GDM1 (cell line): Measurements from ENCODE around the gene GLTPD2.
A peak's percentile ranks its signal among the peaks of the same experiment; 100 is the strongest.

ENCODE experiments used
- DNase-seq: peaks from one replicate; lab custom pipeline; 2025; lab: John Stamatoyannopoulos, UW

GLTPD2 gene

GRCh38 chr17:4788807-4789700 is at the start of gene GLTPD2:
GLTPD2 (plus strand) TSS chr17:4788964; CDS start chr17:4789012, 48 bp downstream.
- DNase-seq, result no peak

- DNase-seq, result no peak
These were observed 49.4 kb upstream of the GLTPD2 start, which contains the start of the genes CXCL16 and ZMYND15 for GRCh38 chr17:4739122-4740024. CXCL16 (minus strand) TSS chr17:4739928; CDS start chr17:4739339, 589 bp downstream. ZMYND15 (plus strand) TSS chr17:4739833; CDS start chr17:4740549, 716 bp downstream.

GRCh38 chr17:4740025-4740351 is 48.8 kb upstream of the GLTPD2 start:
- no peak for DNase-seq

GRCh38 chr17:4740584-4740983 is 48.2 kb upstream of the GLTPD2 start:
- no peak for DNase-seq

DNA sequence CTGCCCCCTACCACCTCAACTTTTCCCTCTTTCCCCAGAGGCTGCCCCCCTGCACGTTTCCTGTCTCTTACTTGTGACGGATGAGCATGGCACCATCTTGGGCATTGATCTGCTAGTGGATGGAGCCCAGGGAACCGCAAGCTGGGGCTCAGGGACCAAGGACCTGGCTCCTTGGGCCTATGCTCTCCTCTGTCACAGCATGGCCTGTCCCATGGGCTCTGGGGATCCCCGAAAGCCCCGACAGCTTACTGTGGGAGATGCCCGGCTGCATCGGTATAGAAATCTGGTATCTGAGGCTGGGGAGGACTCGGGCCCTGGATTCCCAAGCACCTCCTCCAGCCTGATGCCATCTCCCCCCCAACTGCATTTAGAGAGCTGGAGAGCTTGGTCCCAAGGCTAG is 47.2 kb upstream of the GLTPD2 start:
- no peak for DNase-seq

DNA sequence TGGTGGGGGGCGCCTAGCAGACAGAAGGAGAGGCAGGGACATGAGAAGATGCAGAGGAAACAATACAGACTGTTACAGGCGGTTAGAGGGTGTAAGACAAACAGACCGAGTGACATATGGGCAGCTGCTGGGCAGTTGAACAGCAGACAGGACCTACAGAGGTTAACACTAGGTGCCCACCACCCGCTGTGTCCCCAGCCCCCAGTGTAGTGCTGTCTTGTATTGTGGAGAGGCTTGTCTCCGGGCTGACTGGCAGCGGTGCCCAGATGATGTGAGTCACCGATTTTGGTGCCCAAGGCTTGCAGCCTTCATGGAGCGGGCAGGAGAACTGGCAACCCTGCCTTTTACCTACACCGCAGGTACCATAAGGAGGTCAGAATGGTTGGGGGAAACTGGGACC is 46.6 kb upstream of the GLTPD2 start:
- no peak for DNase-seq

DNA sequence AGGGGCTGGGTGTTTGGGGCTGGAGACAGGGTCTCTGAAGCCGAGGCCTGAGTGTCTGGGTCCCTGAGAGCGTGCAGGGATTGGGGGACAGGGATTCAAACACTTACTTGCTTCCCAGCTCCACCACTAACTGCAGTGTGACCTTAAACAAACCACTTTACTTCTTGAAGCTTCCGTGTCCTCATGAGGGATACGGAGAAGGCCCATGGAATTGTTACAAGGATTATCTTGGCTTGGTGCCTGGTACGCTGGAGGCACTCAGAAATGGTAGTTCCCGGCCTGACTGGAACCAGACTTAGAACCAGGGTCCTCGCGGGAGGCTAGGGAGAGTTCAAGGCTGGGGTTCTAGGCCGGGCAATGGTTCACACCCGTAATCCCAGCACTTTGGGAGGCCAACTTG is 46.1 kb upstream of the GLTPD2 start:
- no peak for DNase-seq

GRCh38 chr17:4743216-4743615 is 45.5 kb upstream of the GLTPD2 start:
- no peak for DNase-seq

- DNase-seq, result no peak
These were observed 44.9 kb upstream of the GLTPD2 start for GRCh38 chr17:4743898-4744297.

DNA sequence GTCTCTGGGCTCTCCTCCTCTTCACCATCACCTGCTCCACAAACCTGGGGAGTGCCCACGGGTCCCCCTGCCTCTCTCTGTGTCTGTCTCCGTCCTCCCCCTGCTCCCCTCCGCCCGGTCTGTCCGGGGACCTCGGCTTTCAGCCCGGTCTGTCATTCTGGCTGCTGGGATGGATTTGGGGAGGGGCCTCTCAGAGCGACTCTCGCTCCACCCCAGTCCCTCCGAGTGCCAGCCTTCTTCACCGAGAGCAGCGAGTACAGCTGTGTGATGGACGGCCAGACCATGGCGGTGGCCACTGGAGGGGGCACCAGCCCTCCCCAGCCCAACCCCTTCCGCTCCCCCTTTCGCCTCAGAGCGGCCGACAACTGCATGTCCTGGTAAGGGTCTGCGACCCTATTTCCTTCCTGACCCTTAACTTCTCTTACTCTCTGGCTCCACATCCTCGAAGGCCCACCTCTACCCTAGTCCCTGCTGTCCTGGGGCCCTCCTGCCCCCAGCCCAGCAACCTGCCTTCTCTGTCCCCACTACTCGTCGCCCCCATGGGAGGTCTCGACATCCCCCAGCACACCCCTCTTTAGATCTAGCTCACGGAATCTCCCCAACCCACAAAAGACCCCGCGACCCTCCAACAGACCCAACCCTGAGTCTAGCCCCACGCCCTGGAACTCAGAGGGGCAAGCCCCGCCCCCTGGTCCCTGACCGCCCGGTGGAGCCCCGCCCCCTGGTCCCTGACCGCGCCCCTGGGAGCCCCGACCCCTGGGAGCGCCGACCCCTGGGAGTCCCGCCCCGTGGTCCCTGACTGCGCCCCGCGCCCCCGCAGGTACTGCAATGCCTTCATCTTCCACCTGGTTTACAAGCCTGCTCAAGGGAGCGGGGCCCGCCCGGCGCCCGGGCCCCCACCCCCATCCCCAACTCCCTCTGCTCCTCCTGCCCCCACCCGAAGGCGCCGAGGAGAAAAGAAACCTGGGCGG is 43.5 kb upstream of the GLTPD2 start:
- DNase-seq, result no peak

DNA sequence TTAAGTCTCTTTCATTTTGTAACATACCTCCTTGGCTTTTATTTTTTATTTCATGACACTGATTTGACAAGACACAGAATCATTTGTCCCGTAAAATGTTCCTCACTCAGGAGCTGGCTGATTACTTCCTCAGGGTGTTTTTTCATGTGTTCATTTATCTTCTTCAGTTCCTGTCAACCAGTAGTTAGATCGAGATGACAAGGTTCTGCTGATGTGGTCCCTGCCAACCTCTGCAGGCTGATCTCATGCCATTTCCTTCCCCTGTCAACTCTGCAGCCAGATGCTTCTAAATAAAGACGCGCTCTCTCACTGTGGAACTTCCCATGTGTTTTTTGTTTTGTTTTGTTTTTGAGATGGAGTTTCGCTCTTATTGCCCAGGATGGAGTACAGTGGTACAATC is 40.9 kb upstream of the GLTPD2 start:
- peak; percentile 76 for DNase-seq

GRCh38 chr17:4748686-4749085 is 40.1 kb upstream of the GLTPD2 start:
- no peak for DNase-seq

DNA sequence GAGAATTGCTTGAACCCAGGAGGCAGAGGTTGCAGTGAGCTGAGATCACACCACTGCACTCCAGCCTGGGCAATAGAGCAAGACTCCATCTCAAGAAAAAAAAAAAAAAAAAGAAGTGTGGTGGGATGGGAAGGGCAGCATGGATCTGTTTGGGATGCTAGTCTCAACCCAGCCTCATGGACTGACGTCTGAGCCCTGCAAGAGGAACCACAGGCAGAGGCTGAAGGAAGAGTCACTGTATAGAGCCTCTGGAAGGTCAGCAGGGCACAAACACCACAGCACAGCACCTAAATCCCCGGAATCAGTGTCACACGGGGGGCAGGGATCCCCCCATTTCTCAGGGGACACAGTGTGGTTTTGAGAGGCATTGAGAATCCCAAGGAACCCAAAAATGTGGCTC is 38.2 kb upstream of the GLTPD2 start:
- DNase-seq, result no peak

DNA sequence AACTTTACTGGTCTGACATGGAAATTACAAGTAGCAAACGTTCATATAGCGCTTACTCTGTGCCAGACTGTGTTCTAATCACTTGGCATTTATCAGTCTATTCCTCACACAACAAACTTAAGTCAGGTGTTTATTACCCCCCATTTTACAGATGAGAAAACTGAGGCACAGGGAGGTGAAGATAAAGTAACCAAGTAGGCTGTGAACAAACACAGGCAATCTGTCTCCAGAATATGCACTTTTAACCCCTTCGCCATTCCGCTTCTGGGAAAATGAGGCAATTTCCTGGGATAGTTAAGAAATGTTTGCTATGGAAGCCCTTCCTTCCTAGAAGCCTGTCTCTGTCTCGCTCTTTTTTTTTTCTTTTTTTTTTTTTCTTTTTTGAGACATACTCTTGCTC is 36.8 kb upstream of the GLTPD2 start:
- no peak for DNase-seq

- no peak for DNase-seq
These were observed 35.4 kb upstream of the GLTPD2 start for GRCh38 chr17:4753392-4753791.

DNA sequence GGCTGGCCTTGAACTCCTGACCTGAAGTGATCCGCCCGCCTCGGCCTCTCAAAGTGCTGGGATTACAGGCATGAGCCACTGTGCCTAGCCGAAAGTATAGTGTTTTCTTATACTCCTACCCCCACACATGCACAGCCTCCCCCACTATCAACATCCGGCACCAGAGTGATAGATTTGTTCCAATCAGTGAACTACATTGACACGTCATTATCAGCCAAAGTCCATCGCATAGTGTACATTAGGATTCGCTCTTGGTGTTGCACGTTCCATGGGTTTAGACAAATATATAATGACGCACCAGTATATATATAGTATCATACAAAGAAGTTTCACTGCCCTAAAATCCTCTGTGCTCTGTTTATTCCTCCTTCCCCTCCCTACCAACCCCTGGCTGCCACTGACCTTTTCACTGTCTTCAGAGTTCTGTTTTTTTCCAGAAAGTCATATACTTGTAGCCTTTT is 29.0 kb upstream of the GLTPD2 start:
- DNase-seq, result no peak

DNA sequence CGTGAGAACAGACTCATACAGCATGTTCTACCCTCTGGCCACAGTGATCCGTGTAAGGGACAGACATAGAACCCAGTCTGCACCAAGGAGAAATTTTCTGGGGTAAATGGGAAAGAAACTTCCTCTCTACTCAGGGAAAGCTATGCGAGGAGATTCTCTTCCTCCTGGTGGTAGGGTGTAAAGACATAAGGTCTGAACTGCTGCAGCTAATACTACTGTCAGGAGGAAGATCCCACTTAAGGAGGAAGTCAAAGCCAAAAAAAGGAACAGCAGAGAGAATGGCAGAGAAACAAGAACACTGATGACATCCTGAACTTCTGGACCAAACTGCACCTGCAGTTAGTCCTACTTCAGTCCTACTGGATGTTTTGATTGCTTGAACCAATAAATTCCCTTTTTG is 24.2 kb upstream of the GLTPD2 start:
- peak; percentile 37 for DNase-seq

- DNase-seq, result no peak
These were observed 22.6 kb upstream of the GLTPD2 start for GRCh38 chr17:4766201-4766600.

- DNase-seq, result no peak
These were observed 22.0 kb upstream of the GLTPD2 start for GRCh38 chr17:4766723-4767122.

GRCh38 chr17:4768298-4768697 is 20.5 kb upstream of the GLTPD2 start:
- DNase-seq, result no peak

- no peak for DNase-seq
These were observed 19.1 kb upstream of the GLTPD2 start for GRCh38 chr17:4769628-4770027.
